Testis (tissue), 5 donors: ENCODE measurements around the gene ADCY6. TPM values are rescaled to one million over a fixed set of nuclear protein-coding genes. Genes with fewer than 3 reads are reported as not detected.
A peak's percentile ranks its signal among the peaks of the same experiment; 100 is the strongest.

Experiments used
- DNase-seq: peaks from one replicate; pipeline ENCODE4 v3.0.0-alpha.2; 2019
- H3K27ac ChIP-seq, 2 donors: fragments of 200-600 bp; sonication (generic); one replicate each; pipeline ENCODE4 v1.5.1; 2019
- H3K27me3 ChIP-seq: fragments of 200-600 bp; sonication (generic); one replicate; pipeline ENCODE4 v1.5.1; 2019
- H3K36me3 ChIP-seq: fragments of 200-600 bp; sonication (generic); one replicate; pipeline ENCODE4 v1.5.1; 2017; ENCODE audit warnings: low read depth; ENCODE audit errors: missing control alignments
- H3K4me1 ChIP-seq: fragments of 200-600 bp; sonication (generic); one replicate; pipeline ENCODE4 v1.5.1; 2019
- H3K4me3 ChIP-seq, 2 donors: fragments of 200-600 bp; sonication (generic); one replicate each; pipeline ENCODE4 v1.5.1; 2017 to 2019
- H3K9me3 ChIP-seq: fragments of 200-600 bp; sonication (generic); one replicate; pipeline ENCODE4 v1.5.1; 2017
- POLR2A ChIP-seq: fragments of 450-650 bp; IDR thresholded peaks from one replicate; pipeline ENCODE4 v1.6.1; 2017; ENCODE audit warnings: antibody characterized with exemption, mild to moderate bottlenecking, moderate library complexity
- WGBS, 2 donors: methylation state at CpG; one replicate each; pipeline ENCODE4 v1.1.5; 2018; 5-methylcytosine and 5-hydroxymethylcytosine counted together
- intact Hi-C: fragments of 100-400 bp; cut with DNase I; formaldehyde crosslinking; loops from one replicate; pipeline ENCODE4 v1.15.1; 2023; ENCODE audit warnings: low total_unique reads
- long read RNA-seq, 2 donors: transcript quantifications; one replicate each; lab custom pipeline, GENCODE V29; 2026
- polyA plus RNA-seq: library from polyadenylated mRNA; stranded (reverse); fragments of 350-450 nt; fragmentation: Illumina TruSeq; extraction: RNeasy Lipid Tissue Mini Kit (QIAGEN cat#74804); gene quantifications from one replicate; pipeline ENCODE4 v1.2.3, GENCODE V29; 2014; ENCODE audit warnings: low read depth, low replicate concordance; ENCODE audit not compliant: insufficient read depth
- total RNA-seq, 2 donors: library from RNA; depleted of rRNA; stranded (reverse); fragments of >200 nt; gene quantifications; one replicate each; pipeline ENCODE4 v1.2.3, GENCODE V29; 2016
- TF ChIP-seq, protein P1 (sequence below), 3 experiments: fragments of 450-650 bp in 2 of 3; fragments of 200-600 bp in 1 of 3; sonication (generic) in 1 of 3; IDR thresholded peaks; one replicate each; pipeline ENCODE4 v1.5.1; 2016 to 2019; ENCODE audit warnings: antibody characterized with exemption in 3 of 3, mild to moderate bottlenecking in 2 of 3, moderate library complexity in 1 of 3

Gene ADCY6
- total RNA-seq: 10 to 100 TPM; 24.5 to 26.3 TPM
- polyA plus RNA-seq: 16.5 TPM
- long read RNA-seq, donor 1, full-length matches to known transcripts: 2 of 2 reads
- long read RNA-seq, donor 1, partial matches to known transcripts: 0 of 2 reads
- long read RNA-seq, donor 1, other reads (novel, unspliced or antisense): 0 of 2 reads
- long read RNA-seq, donor 2: 0 reads

DNA sequence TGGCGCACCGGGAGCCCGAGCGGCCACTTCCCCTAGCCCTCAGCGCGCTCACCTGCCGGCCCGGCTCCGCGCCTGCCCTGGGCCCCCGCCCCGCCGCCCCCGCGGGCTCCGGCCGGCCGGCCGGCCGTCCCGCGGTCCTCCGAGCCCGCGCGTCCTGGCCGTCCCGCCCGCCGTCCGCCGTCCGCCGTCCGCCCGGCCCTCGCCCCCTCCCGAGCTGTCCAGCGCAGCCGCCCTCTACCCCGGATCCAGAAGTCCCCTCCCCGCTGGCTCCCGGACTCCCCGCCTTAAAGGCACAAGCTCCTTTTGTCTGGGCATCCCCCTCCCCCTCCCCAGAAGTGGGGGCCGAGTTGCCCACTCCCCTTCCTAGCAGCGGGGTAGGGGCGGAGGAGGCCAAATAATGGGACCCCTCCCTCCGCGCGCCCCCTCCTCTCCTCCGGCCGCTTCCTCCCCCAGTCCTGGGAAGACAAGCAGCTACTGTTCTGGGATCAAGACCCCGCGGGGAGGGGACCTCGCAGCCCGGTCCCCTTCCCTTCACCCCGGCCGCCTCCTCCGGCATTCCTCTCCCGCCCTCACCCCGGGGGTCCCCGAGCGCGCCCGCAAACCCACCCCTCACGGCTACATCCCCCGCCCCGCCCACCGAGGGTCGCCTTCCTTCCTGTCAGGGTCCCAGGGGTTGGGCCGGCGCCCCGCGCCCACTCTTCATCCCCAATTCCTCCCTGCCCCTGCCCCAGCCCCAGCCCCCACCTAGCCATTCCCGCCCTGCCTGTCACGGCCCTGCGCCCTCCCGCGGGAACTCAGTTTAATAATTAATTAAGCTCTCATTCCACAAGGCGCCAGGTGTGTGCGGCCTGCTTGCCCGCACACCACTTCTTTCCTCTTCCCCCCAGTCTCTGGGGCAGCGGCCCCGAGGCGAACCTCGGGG, at the start of gene ADCY6:
TSS of gene ADCY6 (minus strand) at position 236 of the 922 bp plus-strand sequence. CDS start 5,655 bp downstream, outside the sequence.
- WGBS, 2 donors: 1 to 2% methylated on average over 35 to 70 of the region's 86 CpGs
- intact Hi-C loops: no loop called here
- peak within 1 kb of the TSS; percentile 71 to 77 for H3K4me3 ChIP-seq
- peaks cover 21% of the 10 kb centered on the region for H3K4me1 ChIP-seq
- H3K36me3 ChIP-seq: no peaks in the 10 kb centered on the region
- TF ChIP-seq, protein P1, sequence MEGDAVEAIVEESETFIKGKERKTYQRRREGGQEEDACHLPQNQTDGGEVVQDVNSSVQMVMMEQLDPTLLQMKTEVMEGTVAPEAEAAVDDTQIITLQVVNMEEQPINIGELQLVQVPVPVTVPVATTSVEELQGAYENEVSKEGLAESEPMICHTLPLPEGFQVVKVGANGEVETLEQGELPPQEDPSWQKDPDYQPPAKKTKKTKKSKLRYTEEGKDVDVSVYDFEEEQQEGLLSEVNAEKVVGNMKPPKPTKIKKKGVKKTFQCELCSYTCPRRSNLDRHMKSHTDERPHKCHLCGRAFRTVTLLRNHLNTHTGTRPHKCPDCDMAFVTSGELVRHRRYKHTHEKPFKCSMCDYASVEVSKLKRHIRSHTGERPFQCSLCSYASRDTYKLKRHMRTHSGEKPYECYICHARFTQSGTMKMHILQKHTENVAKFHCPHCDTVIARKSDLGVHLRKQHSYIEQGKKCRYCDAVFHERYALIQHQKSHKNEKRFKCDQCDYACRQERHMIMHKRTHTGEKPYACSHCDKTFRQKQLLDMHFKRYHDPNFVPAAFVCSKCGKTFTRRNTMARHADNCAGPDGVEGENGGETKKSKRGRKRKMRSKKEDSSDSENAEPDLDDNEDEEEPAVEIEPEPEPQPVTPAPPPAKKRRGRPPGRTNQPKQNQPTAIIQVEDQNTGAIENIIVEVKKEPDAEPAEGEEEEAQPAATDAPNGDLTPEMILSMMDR (IDR thresholded peaks at IDR 0.05): no peak
- no peak for TF ChIP-seq POLR2A
- no peaks in the 10 kb centered on the region for H3K9me3 ChIP-seq
- H3K27me3 ChIP-seq: no peaks in the 10 kb centered on the region
- peak within 1 kb of the TSS; percentile 60 to 79 for H3K27ac ChIP-seq
- peak; percentile 82 for DNase-seq

DNA sequence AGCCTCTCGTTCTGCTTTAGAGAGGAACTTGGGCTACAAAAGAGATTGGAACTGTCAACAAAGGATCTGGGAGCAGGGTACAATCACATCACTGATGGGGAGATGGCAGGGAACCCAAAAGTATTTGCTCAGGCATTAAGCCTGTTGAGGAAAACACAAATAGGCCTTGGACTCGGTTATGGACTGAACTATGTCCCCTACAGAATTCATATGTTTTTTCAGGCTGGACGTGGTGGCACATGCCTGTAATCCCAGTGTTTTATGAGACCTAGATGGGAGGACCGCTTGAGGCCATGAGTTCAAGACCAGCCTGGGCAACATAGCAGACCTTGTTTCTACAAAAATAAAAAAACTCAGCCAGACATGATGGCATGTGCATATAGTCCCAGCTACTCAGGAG, 49.2 kb upstream of the ADCY6 start:
- H3K4me1 ChIP-seq: no peaks in the 10 kb centered on the region
- intact Hi-C loops: no loop called here
- no peaks in the 10 kb centered on the region for H3K27me3 ChIP-seq
- H3K36me3 ChIP-seq: no peaks in the 10 kb centered on the region
- H3K4me3 ChIP-seq: no peak overlapping the region
- no peak overlapping the region for H3K27ac ChIP-seq
- DNase-seq: no peak
- 83 to 96% methylated on average over 4 of the region's 4 CpGs for WGBS, 2 donors
- no peak for TF ChIP-seq POLR2A
- TF ChIP-seq, protein P1 (IDR thresholded peaks at IDR 0.05): no peak
- H3K9me3 ChIP-seq: no peaks in the 10 kb centered on the region

DNA sequence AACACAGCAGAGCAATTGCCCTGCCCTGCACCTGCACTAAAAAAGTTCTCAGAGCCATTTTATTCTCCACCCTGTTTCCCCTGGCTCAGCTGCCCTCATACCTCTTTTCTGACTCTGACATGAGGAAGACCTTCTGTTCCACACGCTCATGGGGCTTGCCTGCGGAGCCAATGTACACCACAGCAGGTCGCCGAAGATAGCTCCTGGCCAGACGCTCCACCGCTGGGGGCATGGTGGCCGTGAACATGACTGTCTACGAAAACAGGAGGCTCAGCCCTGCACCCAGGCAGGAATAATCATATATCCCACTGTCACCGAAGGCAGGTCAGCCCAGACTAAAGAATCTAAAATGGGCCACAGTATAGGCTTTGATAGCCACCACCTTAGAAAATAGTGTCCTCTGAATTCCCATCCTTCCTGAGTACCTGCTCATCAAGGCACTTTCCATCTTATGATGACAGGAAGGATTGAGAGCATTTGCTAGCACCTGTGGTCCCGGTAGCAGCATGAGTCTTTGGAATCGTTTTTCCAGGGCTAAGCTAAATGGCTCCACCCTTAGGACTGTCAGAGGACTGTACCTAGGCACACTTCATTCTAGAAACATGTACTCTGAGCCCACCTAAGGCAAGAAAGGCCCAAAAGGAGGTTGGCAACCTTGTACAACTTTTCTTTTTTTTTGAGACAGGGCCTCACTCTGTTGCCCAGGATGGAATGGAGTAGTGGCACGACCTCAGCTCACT, 43.6 kb upstream of the ADCY6 start:
- H3K27ac ChIP-seq: no peak overlapping the region
- H3K27me3 ChIP-seq: no peaks in the 10 kb centered on the region
- WGBS, 2 donors: 83 to 89% methylated on average over 10 to 12 of the region's 12 CpGs
- no peak overlapping the region for H3K4me3 ChIP-seq
- no peaks in the 10 kb centered on the region for H3K4me1 ChIP-seq
- TF ChIP-seq, protein P1 (IDR thresholded peaks at IDR 0.05): no peak
- no peak for TF ChIP-seq POLR2A
- DNase-seq: no peak
- intact Hi-C loops: no loop called here
- H3K9me3 ChIP-seq: no peaks in the 10 kb centered on the region
- H3K36me3 ChIP-seq: no peaks in the 10 kb centered on the region

DNA sequence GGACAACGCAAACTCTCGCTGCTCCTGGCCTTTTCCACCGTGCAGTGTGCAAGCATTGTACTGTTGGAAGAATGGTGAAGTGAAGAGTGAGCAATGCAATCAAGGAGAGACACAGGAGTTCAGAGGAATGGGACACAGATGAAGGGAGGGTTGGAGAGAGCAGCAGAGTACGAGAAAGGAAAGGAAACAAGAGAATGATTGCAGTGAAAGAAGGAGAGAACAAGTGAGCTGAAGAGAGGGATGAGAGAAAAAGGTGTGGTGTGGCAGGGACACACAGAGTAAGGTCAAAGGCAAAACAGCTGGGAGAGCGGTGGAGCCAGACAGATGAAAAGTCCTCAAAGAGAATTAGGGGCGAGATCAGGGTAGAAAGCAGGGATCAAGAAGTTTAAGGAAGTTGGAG, 42.4 kb upstream of the ADCY6 start:
- Histone ChIP-seq H3K4me1 (peaks cover 3% of the 10 kb centered on the region), H3K9me3 (no peaks in the 10 kb centered on the region), H3K36me3 (no peaks in the 10 kb centered on the region), H3K27me3 (no peaks in the 10 kb centered on the region), H3K4me3 (no peak overlapping the region), H3K27ac (no peak overlapping the region)
- 86% methylated on average over 6 of the region's 6 CpGs for WGBS, 2 donors
- TF ChIP-seq POLR2A: no peak
- TF ChIP-seq, protein P1 (IDR thresholded peaks at IDR 0.05): no peak
- intact Hi-C loops: no loop called here
- no peak for DNase-seq
